GM18502 (cell line): ENCODE results near the gene CDON.
"Not testable (repeated sequence)": the region's sequence is repeated elsewhere in the genome, so short reads cannot be mapped to it uniquely, and the experiment has no call there.

Source experiments
- ATAC-seq: cut with Tn5 transposase; IDR thresholded peaks from one replicate; pipeline ENCODE4 v1.9.1; 2021; ENCODE audit warnings: mild to moderate bottlenecking; ENCODE audit not compliant: unreplicated experiment, poor library complexity

CDON gene

DNA sequence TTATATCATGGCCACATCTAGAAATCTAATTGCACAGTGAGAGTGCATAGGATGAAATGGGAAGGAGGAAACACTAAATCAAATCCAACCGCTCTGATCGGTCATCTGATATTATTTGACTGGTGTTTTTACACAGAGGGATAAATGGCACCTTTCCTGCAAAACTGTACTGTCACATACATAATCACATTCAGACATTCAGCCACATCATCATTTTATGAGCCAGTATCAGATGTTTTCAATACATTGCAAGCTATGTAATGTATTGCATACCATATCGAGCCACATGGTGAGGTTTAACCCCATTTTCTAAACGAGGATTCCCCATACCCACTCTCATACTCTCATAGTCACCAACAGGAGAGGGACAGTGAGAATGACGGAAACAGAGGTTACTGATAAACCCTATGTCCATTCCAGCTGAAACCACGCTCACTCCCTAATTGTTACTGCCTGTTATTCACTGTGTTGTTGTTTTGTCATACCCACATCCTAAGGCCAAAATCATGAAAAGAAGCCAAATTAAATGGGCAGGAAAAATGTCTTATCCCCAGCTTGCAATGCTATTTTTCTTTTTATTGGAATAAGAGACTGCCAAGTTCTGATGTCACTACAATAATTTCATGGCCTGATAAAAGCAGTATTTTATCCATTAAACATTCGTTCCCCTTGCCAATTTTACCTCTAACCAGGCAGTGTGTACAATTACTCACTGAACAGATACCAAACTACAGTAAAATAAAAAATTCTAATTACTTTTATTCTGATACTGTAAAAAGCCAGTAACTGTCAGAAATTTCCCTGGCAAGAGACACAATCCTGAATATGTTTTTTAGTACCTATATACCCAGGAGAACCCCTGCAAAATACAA lies 9.0 kb downstream of the CDON start:
- ATAC-seq, result no peak

DNA sequence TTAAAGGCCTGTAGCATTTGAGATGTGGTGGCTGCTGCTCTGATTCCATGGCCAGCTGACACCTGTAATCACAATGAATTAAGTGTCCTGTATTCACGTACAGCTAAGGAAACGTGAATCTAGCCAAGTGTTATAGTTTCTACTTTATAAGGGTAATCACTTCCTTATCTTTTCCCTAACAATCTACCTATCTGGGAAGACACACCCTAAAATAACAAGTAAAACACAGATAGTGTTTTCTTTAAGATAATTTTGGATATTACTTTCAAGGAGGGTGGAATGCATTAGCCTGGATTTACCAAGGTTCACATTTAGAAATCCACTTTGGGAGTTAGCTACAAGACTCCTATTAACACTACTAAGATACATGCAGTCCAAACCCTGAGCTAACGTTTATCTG lies 11.5 kb downstream of the CDON start:
- no peak for ATAC-seq

DNA sequence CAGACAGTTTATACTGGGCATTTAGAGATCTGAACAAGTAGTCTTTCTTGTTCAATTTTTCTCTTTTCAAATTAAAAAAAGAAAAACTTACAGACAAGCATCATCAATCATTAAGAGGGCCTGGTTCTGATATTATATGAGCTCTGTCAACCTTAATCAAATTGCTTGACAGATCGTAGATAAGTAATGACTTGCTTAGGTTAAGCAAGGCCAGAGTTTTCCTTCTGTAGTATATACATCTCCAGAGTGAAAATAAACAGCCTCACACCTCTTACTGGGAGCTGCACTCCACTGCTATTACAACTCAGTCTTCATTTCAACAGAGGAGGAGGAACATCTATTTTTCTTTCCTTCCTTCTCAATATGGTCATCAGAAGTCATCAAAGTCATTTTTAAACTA lies 13.5 kb downstream of the CDON start:
- ATAC-seq, result no peak

- ATAC-seq, result no peak
Observed at GRCh38 chr11:126048197-126048596, 14.5 kb downstream of the CDON start.

DNA sequence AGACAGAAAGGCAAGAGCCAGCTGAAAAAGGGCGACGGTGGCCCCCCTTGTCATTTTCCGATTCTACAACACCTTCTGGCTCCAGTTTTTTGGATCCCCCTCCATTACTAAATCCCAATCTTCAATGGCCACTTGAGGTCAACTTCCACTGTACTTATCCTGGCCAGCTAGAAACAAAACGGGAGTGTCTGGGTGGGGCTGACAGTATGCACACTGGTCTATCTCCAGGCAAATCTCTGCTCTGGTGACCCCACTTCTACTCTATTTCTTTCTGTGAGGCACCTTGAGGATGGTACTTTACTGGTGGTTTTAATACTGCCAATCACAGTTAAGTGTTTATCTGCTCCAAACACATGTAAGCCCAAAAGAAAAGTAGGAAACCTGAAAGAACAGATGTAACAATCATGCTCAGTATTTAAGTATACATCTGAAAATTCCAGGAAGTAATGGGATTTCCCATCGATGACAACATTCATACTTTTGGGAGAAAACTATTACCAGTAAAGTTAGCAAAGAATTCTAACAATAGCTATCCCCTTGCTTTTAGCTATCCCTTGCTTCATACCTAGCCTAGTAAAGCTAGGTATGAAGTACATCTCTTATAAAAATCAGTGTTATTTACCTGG lies 16.0 kb downstream of the CDON start:
- ATAC-seq, result no peak

DNA sequence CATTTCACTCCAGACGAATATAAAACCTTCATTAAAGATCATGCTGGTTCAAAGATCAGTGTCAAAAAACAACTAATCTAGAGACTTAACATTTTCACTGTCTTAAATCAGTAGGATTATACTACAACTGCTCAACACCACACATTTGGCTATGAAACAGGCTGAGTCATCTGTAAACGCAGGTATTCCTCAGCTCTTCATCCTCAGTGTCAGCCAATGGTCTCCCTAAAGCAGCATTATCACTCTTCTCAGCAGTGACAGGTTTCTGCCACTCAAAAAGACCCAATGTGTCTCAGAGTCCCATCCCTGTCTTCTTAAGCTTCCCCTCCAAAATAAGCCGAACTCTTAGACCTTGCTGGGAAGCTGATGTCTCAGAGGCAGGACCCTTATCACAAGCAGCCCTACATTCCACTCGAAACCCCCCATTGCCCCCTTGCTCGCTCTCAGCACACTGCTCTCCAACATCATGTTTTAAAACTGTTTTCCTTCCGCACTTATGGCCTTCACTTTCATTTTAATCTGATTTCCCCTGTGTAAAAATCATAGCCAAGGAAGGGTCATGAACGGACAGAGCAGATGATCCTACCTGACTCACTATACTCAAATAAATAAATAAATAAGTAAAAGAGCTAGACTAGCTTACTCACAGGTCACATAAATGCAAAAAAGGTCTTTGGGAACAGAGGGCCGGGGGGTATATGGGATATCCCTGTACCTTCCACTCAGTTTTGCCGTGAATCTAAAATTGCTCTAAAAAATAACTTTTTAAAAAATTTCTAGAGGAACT lies 23.0 kb downstream of the CDON start:
- ATAC-seq, result no peak

DNA sequence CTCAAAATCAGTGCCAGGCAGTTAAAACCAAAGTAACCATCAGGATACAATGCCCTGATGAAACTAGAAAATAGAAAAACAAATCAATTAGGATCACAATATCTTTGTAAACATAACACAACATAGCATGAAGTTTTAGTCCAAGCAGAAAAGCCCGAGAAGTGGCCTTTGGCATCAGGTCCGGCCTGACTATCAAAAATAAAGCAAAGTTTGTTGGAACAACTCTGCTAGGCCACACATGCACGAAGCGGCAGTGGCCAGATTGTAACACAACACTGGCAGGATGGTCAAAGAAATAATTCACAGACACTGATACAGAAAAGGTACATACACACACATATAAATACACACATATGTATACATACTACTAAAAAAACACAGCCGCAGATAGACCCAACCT lies 26.9 kb downstream of the CDON start:
- ATAC-seq, result no peak

DNA sequence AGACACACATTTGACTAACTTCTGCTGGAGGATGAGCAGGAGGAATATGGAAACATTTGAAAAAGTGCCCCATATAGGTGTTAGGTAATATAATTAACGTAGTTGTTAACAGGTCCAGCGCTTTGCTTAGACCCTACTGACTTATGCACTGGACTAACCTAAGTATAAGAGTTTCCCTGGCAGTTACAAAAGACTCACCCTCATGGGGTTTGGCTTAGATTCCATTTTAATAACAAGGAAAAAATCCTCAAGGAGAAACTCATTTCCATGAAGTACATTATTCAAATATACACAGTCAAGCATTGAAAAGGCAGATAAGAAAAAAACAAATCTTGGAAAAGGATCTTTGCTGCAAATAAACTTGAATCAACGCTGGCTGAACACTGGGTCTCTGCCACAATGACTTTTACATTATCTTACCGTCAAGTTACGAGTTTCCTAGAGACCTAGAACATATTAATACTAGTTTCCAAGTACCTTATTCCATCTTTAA lies 27.7 kb downstream of the CDON start:
- no peak for ATAC-seq

- no peak for ATAC-seq
Observed at GRCh38 chr11:126034039-126034932, 28.4 kb downstream of the CDON start.

DNA sequence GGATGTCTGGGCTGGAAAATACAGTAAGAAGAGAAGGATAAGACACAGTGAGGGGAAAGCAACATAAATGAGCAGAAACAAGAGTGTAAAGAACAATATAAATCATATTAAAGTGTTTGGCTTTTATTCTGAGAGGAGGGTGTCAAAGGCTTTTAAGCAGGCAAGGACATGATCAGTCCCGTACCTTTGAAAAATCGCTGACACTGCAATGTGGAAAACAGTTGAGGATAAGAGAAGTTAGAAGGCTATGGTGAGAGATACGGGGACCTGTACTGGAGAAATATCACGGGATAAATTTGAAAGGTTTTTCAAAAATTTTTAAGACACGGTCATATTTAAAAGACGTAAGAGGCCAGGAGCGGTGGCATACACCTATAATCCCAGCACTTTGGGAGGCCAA lies 30.3 kb downstream of the CDON start:
- ATAC-seq, result no peak

GRCh38 chr11:126029805-126030204 lies 32.9 kb downstream of the CDON start:
- ATAC-seq, result no peak

- no peak for ATAC-seq
Observed at GRCh38 chr11:126029237-126029636, 33.4 kb downstream of the CDON start.

- ATAC-seq, result not testable (repeated sequence)
Observed at GRCh38 chr11:126028534-126028933, 34.1 kb downstream of the CDON start.

- no peak for ATAC-seq
Observed at GRCh38 chr11:126026579-126026978, 36.1 kb downstream of the CDON start.

DNA sequence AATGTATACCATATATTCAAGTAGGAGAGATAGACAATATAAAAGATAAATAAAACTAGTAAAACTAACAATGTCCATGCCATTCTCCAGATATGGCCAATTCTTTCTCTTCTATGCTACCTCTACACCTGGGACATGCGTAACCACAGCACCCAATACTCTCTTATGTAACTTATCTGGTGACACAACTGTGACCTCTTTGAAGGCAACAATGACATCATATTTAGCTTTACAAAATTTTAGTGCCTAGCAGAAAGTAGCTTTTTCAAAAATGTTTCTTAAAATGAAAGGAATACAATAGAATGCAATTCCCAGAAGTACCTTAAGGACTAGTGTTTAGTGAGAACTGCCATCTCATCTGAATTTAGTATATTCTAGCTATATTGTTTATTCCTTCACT lies 36.8 kb downstream of the CDON start:
- ATAC-seq, result no peak

- no peak for ATAC-seq
Observed at GRCh38 chr11:126024123-126024522, 38.5 kb downstream of the CDON start.

- no peak for ATAC-seq
Observed at GRCh38 chr11:126012852-126013251, 49.8 kb downstream of the CDON start.

GRCh38 chr11:126011754-126012153 lies 50.9 kb downstream of the CDON start:
- no peak for ATAC-seq

DNA sequence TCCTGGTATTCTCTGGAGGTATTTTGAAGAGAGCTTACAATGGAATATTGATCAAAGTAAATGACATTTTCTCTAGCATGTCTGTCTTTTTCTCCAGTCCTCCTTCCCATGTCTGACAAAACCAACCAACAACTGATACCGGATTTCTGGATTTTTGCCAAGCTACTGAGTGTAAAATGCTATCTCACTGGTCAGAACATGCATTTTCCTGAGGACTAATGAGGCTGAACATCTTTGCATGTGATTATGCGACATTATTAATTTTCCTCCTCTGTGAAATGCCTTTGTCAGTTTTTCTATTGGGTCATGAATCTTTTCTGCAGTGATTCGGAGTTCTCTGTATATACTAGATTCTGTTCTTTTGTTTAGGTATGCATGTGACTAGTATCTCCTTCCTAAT lies 51.4 kb downstream of the CDON start:
- no peak for ATAC-seq

GRCh38 chr11:126008956-126009355 lies 53.7 kb downstream of the CDON start:
- ATAC-seq, result no peak
